GM12891 (cell line): Measurements from ENCODE around the gene CAMK2G.
"Not testable (repeated sequence)": the region's sequence is repeated elsewhere in the genome, so short reads cannot be mapped to it uniquely, and the experiment has no call there.

Experiments
- DNase-seq: peaks from one replicate; pipeline ENCODE4 v3.0.0; 2011; ENCODE audit warnings: low spot score; ENCODE audit not compliant: insufficient read length
- FAIRE-seq: peaks from 2 replicates; lab custom pipeline; 2011; peaks lifted over from hg19 to GRCh38; lab: Jason Lieb, UNC
- PAX5 ChIP-seq: IDR thresholded peaks from 2 replicates; pipeline ENCODE4 v1.6.1; 2011; ENCODE audit warnings: low read length, moderate library complexity, mild to moderate bottlenecking; ENCODE audit not compliant: insufficient read depth, severe bottlenecking
- POLR2A ChIP-seq: IDR thresholded peaks from 2 replicates; pipeline ENCODE4 v1.6.1; 2011; ENCODE audit warnings: low read depth, low read length, control low read depth
- POLR2AphosphoS5 ChIP-seq: IDR thresholded peaks from 2 replicates; pipeline ENCODE4 v1.6.1; 2011; ENCODE audit warnings: low read depth, low read length, control low read depth
- POU2F2 ChIP-seq: IDR thresholded peaks from 2 replicates; pipeline ENCODE4 v1.6.1; 2011; ENCODE audit warnings: low read depth, mild to moderate bottlenecking, control low read depth, low read length, moderate library complexity
- SPI1 ChIP-seq: IDR thresholded peaks from 2 replicates; pipeline ENCODE4 v1.6.1; 2011; ENCODE audit warnings: low read depth, low read length, control low read depth
- TAF1 ChIP-seq: IDR thresholded peaks from 2 replicates; pipeline ENCODE4 v1.6.1; 2011; ENCODE audit warnings: low read depth, low read length, control low read depth

The CAMK2G gene

GRCh38 chr10:73796766-73797165 lies 77.6 kb downstream of the CAMK2G start:
- DNase-seq: no peak
- TF ChIP-seq POLR2AphosphoS5: no peak
- TF ChIP-seq POLR2A: no peak; the same call in 1 of the 2 replicates
- no peak for TF ChIP-seq PAX5
- no peak for TF ChIP-seq TAF1
- TF ChIP-seq POU2F2: no peak
- no peak for TF ChIP-seq SPI1
- no peak for FAIRE-seq

- DNase-seq, FAIRE-seq: not testable (repeated sequence)
Measured at GRCh38 chr10:73796035-73796434, 78.3 kb downstream of the CAMK2G start.

- not testable (repeated sequence) for FAIRE-seq, DNase-seq
Measured at GRCh38 chr10:73795491-73795890, 78.9 kb downstream of the CAMK2G start.

GRCh38 chr10:73793456-73793855 lies 80.9 kb downstream of the CAMK2G start:
- DNase-seq: no peak

GRCh38 chr10:73791871-73792400 lies 82.4 kb downstream of the CAMK2G start:
- TF ChIP-seq POU2F2 (no peak), TAF1 (no peak), POLR2A (no peak), POLR2AphosphoS5 (no peak), PAX5 (no peak), SPI1 (no peak)
- FAIRE-seq (no peak), DNase-seq (no peak)

More at GRCh38 chr10:73793456-73793855, 80.9 kb downstream of the CAMK2G start:
- TF ChIP-seq POLR2A (no peak), TAF1 (no peak), POU2F2 (no peak), SPI1 (no peak), POLR2AphosphoS5 (no peak; the same call in 1 of the 2 replicates)
- FAIRE-seq: no peak

GRCh38 chr10:73790886-73791625 lies 83.3 kb downstream of the CAMK2G start:
- FAIRE-seq (no peak), DNase-seq (no peak)
- no peak for TF ChIP-seq POLR2A
- no peak for TF ChIP-seq POU2F2
- no peak for TF ChIP-seq POLR2AphosphoS5
- TF ChIP-seq PAX5: no peak
- no peak for TF ChIP-seq TAF1
- no peak for TF ChIP-seq SPI1

GRCh38 chr10:73789659-73790055 lies 84.7 kb downstream of the CAMK2G start:
- DNase-seq: no peak

GRCh38 chr10:73788864-73789658 lies 85.3 kb downstream of the CAMK2G start:
- DNase-seq (no peak), FAIRE-seq (no peak)
- TF ChIP-seq POLR2AphosphoS5 (no peak), POLR2A (no peak), TAF1 (no peak), SPI1 (no peak), POU2F2 (no peak), PAX5 (no peak)

More at GRCh38 chr10:73789659-73790055, 84.7 kb downstream of the CAMK2G start:
- no peak for TF ChIP-seq PAX5
- no peak for TF ChIP-seq POU2F2
- FAIRE-seq: no peak

- not testable (repeated sequence) for DNase-seq, FAIRE-seq
Measured at GRCh38 chr10:73787031-73787800, 87.1 kb downstream of the CAMK2G start.

GRCh38 chr10:73786512-73786885 lies 87.9 kb downstream of the CAMK2G start:
- TF ChIP-seq PAX5 (no peak), SPI1 (no peak), TAF1 (no peak), POLR2AphosphoS5 (no peak), POLR2A (no peak), POU2F2 (no peak)
- DNase-seq (no peak), FAIRE-seq (no peak)
